Spleen (tissue), 11 donors: ENCODE data around the gene ANKRD44. TPM values are rescaled to one million over a fixed set of nuclear protein-coding genes. Genes with fewer than 3 reads are reported as not detected.
A peak's percentile ranks its signal among the peaks of the same experiment; 100 is the strongest.

Experiments used
- DNase-seq: peaks from one replicate; pipeline ENCODE4 v3.0.0-alpha.2; 2020
- H3K27ac ChIP-seq, 8 donors: fragments of 200-600 bp; sonication (generic) in 7 of 8; 1 replicate in 4 of 8; 2 replicates in 4 of 8; pipeline versions ENCODE4 v1.5.0 to v1.8.0; 2016 to 2021; ENCODE audit warnings: inconsistent platforms in 4 of 8, mild to moderate bottlenecking in 4 of 8, moderate library complexity in 1 of 8
- H3K27me3 ChIP-seq, 7 donors: fragments of 200-600 bp; sonication (generic) in 6 of 7; replicated peaks in 1 of 7; 1 replicate in 4 of 7; 2 replicates in 3 of 7; pipeline versions ENCODE4 v1.5.0 to v1.8.0; 2016 to 2021; ENCODE audit warnings: inconsistent platforms in 3 of 7, mild to moderate bottlenecking in 1 of 7
- H3K36me3 ChIP-seq, 6 donors: fragments of 200-600 bp; sonication (generic) in 5 of 6; 1 replicate in 4 of 6; 2 replicates in 2 of 6; pipeline versions ENCODE4 v1.5.0 to v1.8.0; 2016 to 2021; ENCODE audit warnings: inconsistent platforms in 2 of 6
- H3K4me1 ChIP-seq, 6 donors: fragments of 200-600 bp; sonication (generic) in 5 of 6; 1 replicate in 3 of 6; 2 replicates in 3 of 6; pipeline versions ENCODE4 v1.5.0 to v1.8.0; 2016 to 2021; ENCODE audit warnings: inconsistent platforms in 3 of 6
- H3K4me3 ChIP-seq, 8 donors: fragments of 200-600 bp; sonication (generic) in 7 of 8; 1 replicate in 4 of 8; 2 replicates in 4 of 8; pipeline versions ENCODE4 v1.5.0 to v1.8.0; 2016 to 2021; ENCODE audit warnings: inconsistent platforms in 4 of 8, mild to moderate bottlenecking in 4 of 8, moderate library complexity in 2 of 8
- H3K9me3 ChIP-seq, 8 donors: fragments of 200-600 bp; sonication (generic) in 7 of 8; 1 replicate in 4 of 8; 2 replicates in 4 of 8; pipeline versions ENCODE4 v1.5.0 to v1.8.0; 2016 to 2021; ENCODE audit warnings: inconsistent platforms in 4 of 8
- POLR2A ChIP-seq, 3 donors: fragments of 450-650 bp; IDR thresholded peaks; one replicate each; pipeline ENCODE4 v1.5.1; 2017; ENCODE audit warnings: antibody characterized with exemption in 3 of 3, mild to moderate bottlenecking in 1 of 3
- POLR2AphosphoS5 ChIP-seq, 3 donors: sonication (generic); formaldehyde crosslinking; IDR thresholded peaks; one replicate each; pipeline ENCODE4 v1.5.1; 2017; ENCODE audit warnings: antibody characterized with exemption in 3 of 3
- WGBS, 5 donors: extraction: QIAGEN DNeasy Blood & Tissue Kit in 3 of 5; methylation state at CpG; one replicate each; pipeline versions ENCODE4 v1.1.5 to v1.1.7; 2013 to 2018; 5-methylcytosine and 5-hydroxymethylcytosine counted together
- intact Hi-C: fragments of 100-400 bp; cut with DNase I; formaldehyde crosslinking; loops from one replicate; pipeline ENCODE4 v1.15.0; 2023; ENCODE audit warnings: low total_unique reads
- polyA plus RNA-seq, 3 donors: library from polyadenylated mRNA; stranded (reverse); fragments of 200-250 nt; gene quantifications; one replicate each; pipeline ENCODE4 v1.2.1, GENCODE V29; 2013
- total RNA-seq, 7 donors: library from RNA; depleted of rRNA in 3 of 7; stranded (reverse); fragments of >200 nt in 3 of 7; fragmentation: NEBNext Ultra II Directional in 4 of 7; extraction: Animal tissue kit (Norgen Biotek cat#: 25700) in 4 of 7; gene quantifications; one replicate each; pipeline versions ENCODE4 v1.1.0 to v1.2.1, GENCODE V29; 2016 to 2021
- TF ChIP-seq, protein P1 (sequence below), 11 experiments: fragments of 200-600 bp in 7 of 11; fragments of 450-650 bp in 4 of 11; sonication (generic) in 4 of 11; IDR thresholded peaks in 8 of 11; conservative IDR thresholded peaks in 3 of 11; 1 replicate in 7 of 11; 2 replicates in 4 of 11; pipeline versions ENCODE4 v1.4.0 to v1.8.0; 2016 to 2021; ENCODE audit warnings: antibody characterized with exemption in 11 of 11, inconsistent platforms in 4 of 11, mild to moderate bottlenecking in 1 of 11
- donor health status: healthy with polysubstance abuse.
- donor health status: DM: no; HTN: no; CAD: no; lungs with moderate emphysema.
- donor health status: DM: no; HTN: no; CAD: no.
- donor health status: Bipolar disorder and iron deficiency.
- donor health status: healthy.
- donor health status: DM: no; HTN: no; CAD: no.
- donor health status: DM: yes; HTN: yes; CAD: no.

Gene ANKRD44
- total and polyA plus RNA-seq, 10 donors, result 16.0 to 183 (median 140) TPM

DNA sequence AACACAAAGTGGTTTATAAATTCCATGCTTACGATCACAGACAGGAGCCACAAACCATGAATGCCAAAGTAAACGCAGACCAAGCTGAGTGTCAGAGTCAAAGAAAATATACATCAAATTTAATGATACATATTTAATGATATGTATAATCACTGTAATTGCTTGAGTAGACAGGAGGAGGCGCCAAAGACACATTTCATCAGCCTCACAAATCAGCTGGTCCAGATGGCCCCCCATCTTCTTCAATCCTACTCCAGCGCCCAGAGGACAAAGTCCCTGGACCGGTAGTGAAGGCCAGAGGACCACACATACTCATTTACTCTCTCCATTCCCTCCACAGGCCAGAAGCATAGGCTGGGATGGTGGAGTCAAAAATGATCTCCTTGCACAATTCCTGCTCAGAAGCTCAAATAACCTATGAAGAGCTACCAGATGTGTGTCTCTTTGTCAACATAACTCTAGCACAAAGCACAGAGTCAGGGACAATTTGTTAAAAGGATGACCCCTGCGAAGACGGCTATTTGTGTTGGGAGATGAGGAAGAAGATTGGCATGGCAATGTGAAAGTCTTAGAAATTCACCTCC is 234.7 kb downstream of the ANKRD44 start:
- Histone ChIP-seq H3K4me3 (no peak overlapping the region), H3K4me1 (peaks cover 0 to 20% (median 5%) of the 10 kb centered on the region in 6 donors), H3K27ac (no peak overlapping the region), H3K36me3 (peaks cover 3 to 98% (median 51%) of the 10 kb centered on the region in 6 donors), H3K9me3 (peaks cover 0 to 8% (median 0%) of the 10 kb centered on the region in 8 donors), H3K27me3 (no peaks in the 10 kb centered on the region)
- no peak for TF ChIP-seq POLR2A (IDR thresholded peaks at IDR 0.05)
- TF ChIP-seq, protein P1, sequence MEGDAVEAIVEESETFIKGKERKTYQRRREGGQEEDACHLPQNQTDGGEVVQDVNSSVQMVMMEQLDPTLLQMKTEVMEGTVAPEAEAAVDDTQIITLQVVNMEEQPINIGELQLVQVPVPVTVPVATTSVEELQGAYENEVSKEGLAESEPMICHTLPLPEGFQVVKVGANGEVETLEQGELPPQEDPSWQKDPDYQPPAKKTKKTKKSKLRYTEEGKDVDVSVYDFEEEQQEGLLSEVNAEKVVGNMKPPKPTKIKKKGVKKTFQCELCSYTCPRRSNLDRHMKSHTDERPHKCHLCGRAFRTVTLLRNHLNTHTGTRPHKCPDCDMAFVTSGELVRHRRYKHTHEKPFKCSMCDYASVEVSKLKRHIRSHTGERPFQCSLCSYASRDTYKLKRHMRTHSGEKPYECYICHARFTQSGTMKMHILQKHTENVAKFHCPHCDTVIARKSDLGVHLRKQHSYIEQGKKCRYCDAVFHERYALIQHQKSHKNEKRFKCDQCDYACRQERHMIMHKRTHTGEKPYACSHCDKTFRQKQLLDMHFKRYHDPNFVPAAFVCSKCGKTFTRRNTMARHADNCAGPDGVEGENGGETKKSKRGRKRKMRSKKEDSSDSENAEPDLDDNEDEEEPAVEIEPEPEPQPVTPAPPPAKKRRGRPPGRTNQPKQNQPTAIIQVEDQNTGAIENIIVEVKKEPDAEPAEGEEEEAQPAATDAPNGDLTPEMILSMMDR (IDR thresholded peaks at IDR 0.05 in 8 of 11, conservative IDR thresholded peaks at IDR 0.05 in 3 of 11), result peak in 8 of 11 experiments; percentile 12 to 48 (median 34)
- TF ChIP-seq POLR2AphosphoS5 (IDR thresholded peaks at IDR 0.05), result no peak
- intact Hi-C loops, result no loop called here
- DNase-seq, result no peak
- WGBS, 5 donors, result 90 to 94% (median 93%) methylated on average over 7 of the region's 7 CpGs

- no peak for DNase-seq
- Histone ChIP-seq H3K4me3 (no peak overlapping the region), H3K36me3 (peaks cover 3 to 98% (median 46%) of the 10 kb centered on the region in 6 donors), H3K4me1 (peaks cover 0 to 20% (median 5%) of the 10 kb centered on the region in 6 donors), H3K9me3 (peaks cover 0 to 8% (median 0%) of the 10 kb centered on the region in 8 donors), H3K27ac (peak overlapping the region in 1 of 8 donors; percentile 24), H3K27me3 (no peaks in the 10 kb centered on the region)
- TF ChIP-seq, protein P1 (IDR thresholded peaks at IDR 0.05 in 8 of 11, conservative IDR thresholded peaks at IDR 0.05 in 3 of 11), result no peak
- no peak for TF ChIP-seq POLR2A (IDR thresholded peaks at IDR 0.05)
- no peak for TF ChIP-seq POLR2AphosphoS5 (IDR thresholded peaks at IDR 0.05)
- intact Hi-C loops, result no loop called here
- WGBS, 5 donors, result 78 to 97% (median 95%) methylated on average over 2 of the region's 2 CpGs
Measured at GRCh38 chr2:197075281-197075680, 235.3 kb downstream of the ANKRD44 start.

DNA sequence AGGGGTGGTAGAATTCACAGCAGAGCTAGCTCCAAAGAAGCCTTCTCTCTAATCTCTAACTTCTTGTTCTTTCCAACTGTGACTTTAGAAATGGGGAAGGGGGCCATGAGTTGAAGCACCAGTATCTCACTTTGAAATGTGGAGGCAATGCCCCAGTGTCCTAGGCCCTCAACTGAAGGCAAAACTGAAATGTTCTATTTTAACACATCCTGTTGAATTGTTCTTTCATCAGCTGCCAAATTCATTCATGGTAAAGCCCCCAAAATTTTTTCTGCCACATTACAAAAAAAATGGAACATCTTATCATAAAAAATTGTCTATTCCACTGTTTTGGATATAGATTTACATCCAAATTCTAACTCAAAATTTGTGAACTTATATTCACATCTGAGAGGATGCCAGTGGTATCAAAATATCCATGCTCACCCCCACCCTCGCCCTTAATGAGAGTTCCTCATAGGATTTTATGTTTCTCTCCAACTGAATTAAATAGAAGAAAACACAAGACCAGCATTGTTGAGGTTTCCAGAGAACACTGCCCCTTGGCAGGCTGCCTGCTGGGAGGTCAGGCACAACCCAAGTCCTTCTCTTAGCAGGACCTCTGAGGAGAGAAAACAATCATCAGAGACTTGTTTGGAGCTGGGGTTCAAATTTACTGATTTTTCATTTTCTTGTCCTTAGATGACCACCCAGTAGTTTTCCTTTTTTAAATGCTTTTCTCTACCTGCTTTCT is 236.7 kb downstream of the ANKRD44 start:
- no peak for TF ChIP-seq POLR2A (IDR thresholded peaks at IDR 0.05)
- TF ChIP-seq, protein P1 (IDR thresholded peaks at IDR 0.05 in 8 of 11, conservative IDR thresholded peaks at IDR 0.05 in 3 of 11), result no peak
- no peak for TF ChIP-seq POLR2AphosphoS5 (IDR thresholded peaks at IDR 0.05)
- Histone ChIP-seq H3K4me1 (peaks cover 0 to 20% (median 5%) of the 10 kb centered on the region in 6 donors), H3K9me3 (peaks cover 0 to 8% (median 0%) of the 10 kb centered on the region in 8 donors), H3K27ac (peak overlapping the region in 2 of 8 donors; percentile 4 to 51), H3K27me3 (no peaks in the 10 kb centered on the region), H3K4me3 (no peak overlapping the region), H3K36me3 (peaks cover 3 to 98% (median 37%) of the 10 kb centered on the region in 6 donors)
- WGBS, 5 donors, result 69 to 89% (median 87%) methylated on average over 1 of the region's 1 CpG
- no peak for DNase-seq
- intact Hi-C loops, result no loop called here

DNA sequence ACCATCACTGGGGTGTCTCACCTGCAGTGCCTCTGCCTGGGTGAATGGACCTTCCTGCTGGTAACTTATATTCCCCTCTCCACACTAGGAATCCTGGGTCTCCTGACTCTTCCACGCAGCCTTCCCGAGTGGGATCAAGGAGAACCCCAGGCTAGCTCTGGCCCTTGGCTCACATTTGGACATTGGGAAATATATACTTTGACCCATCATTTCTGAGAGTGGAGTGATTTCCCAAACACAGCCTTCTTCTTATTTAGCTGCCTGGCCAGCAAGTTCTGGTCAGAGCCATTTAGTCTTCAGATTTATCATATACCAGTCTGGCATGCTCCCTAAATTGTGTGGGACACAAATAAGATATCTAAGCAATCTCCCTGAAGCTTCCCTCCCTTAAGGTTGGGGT is 237.3 kb downstream of the ANKRD44 start:
- 71 to 93% (median 77%) methylated on average over 2 of the region's 2 CpGs for WGBS, 5 donors
- Histone ChIP-seq H3K4me1 (peaks cover 0 to 20% (median 5%) of the 10 kb centered on the region in 6 donors), H3K4me3 (no peak overlapping the region), H3K27me3 (no peaks in the 10 kb centered on the region), H3K36me3 (peaks cover 0 to 93% (median 33%) of the 10 kb centered on the region in 6 donors), H3K9me3 (peaks cover 0 to 9% (median 0%) of the 10 kb centered on the region in 8 donors), H3K27ac (peak overlapping the region in 2 of 8 donors; percentile 4 to 51)
- intact Hi-C loops, result no loop called here
- no peak for DNase-seq
- TF ChIP-seq POLR2AphosphoS5 (IDR thresholded peaks at IDR 0.05), result peak in 1 of 3 donors; percentile 6
- TF ChIP-seq, protein P1 (IDR thresholded peaks at IDR 0.05 in 8 of 11, conservative IDR thresholded peaks at IDR 0.05 in 3 of 11), result no peak
